ENCODE measurements around the gene ZDHHC14. TPM values are rescaled to one million over a fixed set of nuclear protein-coding genes. Genes with fewer than 3 reads are reported as not detected.

Gene ZDHHC14
- total RNA-seq, 1 experiment from 2014 or later = 1.7 TPM

GRCh38 chr6:157432231-157432891 is 51.4 kb downstream of the ZDHHC14 start:
- Histone ChIP-seq H3K23ac (ENCODE audit: insufficient read length, low read depth, low read length) (no peak overlapping the region), H2AK5ac (ENCODE audit: insufficient read length, low read length) (no peak overlapping the region), H3K27ac (ENCODE audit: insufficient read length, low read depth, low read length) (no peak overlapping the region), H3K18ac (ENCODE audit: insufficient read length, low read depth, low read length) (no peak overlapping the region), H4K20me1 (ENCODE audit: control insufficient read depth, insufficient read depth, insufficient read length) (no peaks in the 10 kb centered on the region), H3K4me1 (ENCODE audit: insufficient read depth, low read length) (peaks cover 5% of the 10 kb centered on the region; the same call in 1 of the 2 replicates), H3K27me3 (ENCODE audit: insufficient read depth, low read length) (no peaks in the 10 kb centered on the region), H3K4ac (ENCODE audit: low read depth, low read length) (no peak overlapping the region), H3K4me2 (ENCODE audit: insufficient read depth, insufficient read length, low read length) (no peak overlapping the region), H3K9ac (ENCODE audit: extremely low read depth, insufficient read length, low read length) (no peak overlapping the region), H3K14ac (ENCODE audit: insufficient read depth, low read length) (no peak overlapping the region), H3K56ac (ENCODE audit: insufficient read length, low read depth, low read length) (no peak overlapping the region), H3K79me2 (ENCODE audit: insufficient read depth, low read length) (no peaks in the 10 kb centered on the region), H2AFZ (ENCODE audit: low read length) (no peak overlapping the region), H2BK5ac (ENCODE audit: insufficient read length, low read length) (no peak overlapping the region), H4K91ac (ENCODE audit: insufficient read length, low read depth, low read length) (no peak overlapping the region), H3K9me3 (ENCODE audit: control insufficient read depth, low read depth, low read length) (no peaks in the 10 kb centered on the region), H3K79me1 (ENCODE audit: insufficient read depth, low read depth, low read length, poor library complexity, severe bottlenecking) (no peaks in the 10 kb centered on the region), H2BK20ac (ENCODE audit: low read depth, low read length, poor library complexity, severe bottlenecking) (no peak overlapping the region), H2BK12ac (ENCODE audit: insufficient read length, low read depth, low read length) (no peak overlapping the region), H4K8ac (replicated peaks; ENCODE audit: insufficient read length, low read depth, low read length) (no peak overlapping the region), H4K5ac (ENCODE audit: insufficient read length, low read depth, low read length) (no peak overlapping the region), H2BK15ac (ENCODE audit: low read depth, low read length) (no peak overlapping the region), H2BK120ac (ENCODE audit: low read depth, low read length, poor library complexity, severe bottlenecking) (no peak overlapping the region), H3K23me2 (ENCODE audit: insufficient read length, low read depth, low read length, poor library complexity, severe bottlenecking) (no peaks in the 10 kb centered on the region), H3T11ph (ENCODE audit: low read length) (no peak overlapping the region)
- TF ChIP-seq CTCF (conservative IDR thresholded peaks at IDR 0.05) = no peak
- H3K9me3 Mint-ChIP-seq = no peaks in the 10 kb centered on the region
- DNase-seq = no peak
- no peak overlapping the region for H3K4me3 Mint-ChIP-seq
- WGBS (ENCODE audit: extremely low coverage, insufficient read length, low lambda C conversion rate) = no CpG with 5 or more reads among the region's 7 CpGs
- H3K27ac Mint-ChIP-seq = no peak overlapping the region
- peaks cover 49 to 56% of the 10 kb centered on the region in 2 experiments for H3K4me1 Mint-ChIP-seq
- H3K36me3 Mint-ChIP-seq (ENCODE audit: insufficient read depth in 1 of 3, low read depth in 3 of 3) = no peaks in the 10 kb centered on the region
- no peaks in the 10 kb centered on the region for H3K27me3 Mint-ChIP-seq (ENCODE audit: low read depth)

All from H9 (cell line).